OCI-M1 (cell line): ENCODE measurements around the gene STAT5A.

Source experiments
- DNase-seq: peaks from one replicate; lab custom pipeline; 2025; lab: John Stamatoyannopoulos, UW

The STAT5A gene

GRCh38 chr17:42268236-42268635 is 20.1 kb upstream of the STAT5A start:
- DNase-seq: no peak

- no peak for DNase-seq
These were observed 18.1 kb upstream of the STAT5A start for GRCh38 chr17:42270170-42270535.

- no peak for DNase-seq
These were observed 17.7 kb upstream of the STAT5A start for GRCh38 chr17:42270596-42270995.

- DNase-seq: no peak
These were observed 17.1 kb upstream of the STAT5A start for GRCh38 chr17:42271006-42271778.

GRCh38 chr17:42271779-42272035 is 16.6 kb upstream of the STAT5A start:
- DNase-seq: peak; percentile 35

- DNase-seq: peak; percentile 35
These were observed 16.0 kb upstream of the STAT5A start for GRCh38 chr17:42272162-42272907.

- DNase-seq: peak; percentile 66
These were observed 14.6 kb upstream of the STAT5A start for GRCh38 chr17:42273474-42274252.

GRCh38 chr17:42274253-42274542 is 14.1 kb upstream of the STAT5A start:
- DNase-seq: no peak

- peak; percentile 69 for DNase-seq
These were observed 13.3 kb upstream of the STAT5A start for GRCh38 chr17:42274812-42275526.

- peak; percentile 81 for DNase-seq
These were observed 12.6 kb upstream of the STAT5A start for GRCh38 chr17:42275527-42276358.

GRCh38 chr17:42276359-42276608 is 12.0 kb upstream of the STAT5A start, which contains the start of gene STAT5B:
Gene STAT5B, minus strand, starts transcription at chr17:42276391. Its CDS starts 44,264 bp downstream, at chr17:42232127.
- peak; percentile 77 for DNase-seq

- DNase-seq: peak; percentile 85
These were observed 11.5 kb upstream of the STAT5A start for GRCh38 chr17:42276609-42277341.

- no peak for DNase-seq
These were observed 11.0 kb upstream of the STAT5A start for GRCh38 chr17:42277342-42277712.

GRCh38 chr17:42279776-42280630 is 8.3 kb upstream of the STAT5A start:
- DNase-seq: no peak

GRCh38 chr17:42281571-42282096 is 6.7 kb upstream of the STAT5A start:
- no peak for DNase-seq

GRCh38 chr17:42282478-42283080 is 5.7 kb upstream of the STAT5A start:
- DNase-seq: no peak

- DNase-seq: no peak
These were observed 4.9 kb upstream of the STAT5A start for GRCh38 chr17:42283241-42284023.

GRCh38 chr17:42284024-42284369 is 4.3 kb upstream of the STAT5A start:
- DNase-seq: no peak

GRCh38 chr17:42284566-42284965 is 3.7 kb upstream of the STAT5A start:
- DNase-seq: no peak
